Esophagus muscularis mucosa (tissue), 4 donors: ENCODE data around the gene ABHD17A. TPM values are rescaled to one million over a fixed set of nuclear protein-coding genes. Genes with fewer than 3 reads are reported as not detected.

Experiments
- DNase-seq: peaks from one replicate; pipeline ENCODE4 v3.0.0-alpha.2; 2017; ENCODE audit errors: extremely low spot score
- H3K27ac ChIP-seq, 4 donors: fragments of 200-600 bp; sonication (generic); replicated peaks in 1 of 4; 1 replicate in 3 of 4; 2 replicates in 1 of 4; pipeline ENCODE4 v1.5.1; 2016 to 2019; ENCODE audit warnings: mild to moderate bottlenecking in 1 of 4
- H3K27me3 ChIP-seq, 4 donors: fragments of 200-600 bp; sonication (generic); one replicate each; pipeline versions ENCODE4 v1.5.1 to v1.6.0; 2016 to 2019
- H3K36me3 ChIP-seq, 4 donors: fragments of 200-600 bp; sonication (generic); one replicate each; pipeline ENCODE4 v1.5.1; 2016 to 2019
- H3K4me1 ChIP-seq, 4 donors: fragments of 200-600 bp; sonication (generic); one replicate each; pipeline ENCODE4 v1.5.1; 2016 to 2019
- H3K4me3 ChIP-seq, 4 donors: fragments of 200-600 bp; sonication (generic); 1 replicate in 2 of 4; 2 replicates in 2 of 4; pipeline ENCODE4 v1.5.1; 2016 to 2019; ENCODE audit warnings: mild to moderate bottlenecking in 4 of 4, moderate library complexity in 1 of 4
- H3K9me3 ChIP-seq, 4 donors: fragments of 200-600 bp; sonication (generic); 1 replicate in 3 of 4; 2 replicates in 1 of 4; pipeline ENCODE4 v1.5.1; 2016 to 2019
- CTCF ChIP-seq, 3 experiments: fragments of 200-600 bp in 2 of 3; fragments of 450-650 bp in 1 of 3; sonication (generic) in 2 of 3; IDR thresholded peaks; one replicate each; pipeline ENCODE4 v1.5.1; 2017 to 2019; ENCODE audit warnings: antibody characterized with exemption in 3 of 3, mild to moderate bottlenecking in 2 of 3, moderate library complexity in 1 of 3
- EP300 ChIP-seq: sonication (generic); formaldehyde crosslinking; IDR thresholded peaks from one replicate; pipeline ENCODE4 v1.6.1; 2017; ENCODE audit warnings: antibody characterized with exemption
- POLR2A ChIP-seq: fragments of 450-650 bp; IDR thresholded peaks from one replicate; pipeline ENCODE4 v1.6.1; 2017; ENCODE audit warnings: antibody characterized with exemption, moderate library complexity, mild to moderate bottlenecking, low read depth
- POLR2AphosphoS5 ChIP-seq, 2 donors: sonication (generic); formaldehyde crosslinking; IDR thresholded peaks; one replicate each; pipeline ENCODE4 v1.6.1; 2017; ENCODE audit warnings: antibody characterized with exemption in 2 of 2
- WGBS: methylation state at CpG from one replicate; pipeline ENCODE4 v1.1.5; 2018; 5-methylcytosine and 5-hydroxymethylcytosine counted together
- intact Hi-C: fragments of 100-400 bp; cut with DNase I; formaldehyde crosslinking; loops from one replicate; pipeline ENCODE4 v1.15.1; 2023
- total RNA-seq, 4 donors: library from RNA; depleted of rRNA; stranded (reverse); fragments of >200 nt; gene quantifications; one replicate each; pipeline versions ENCODE4 v1.1.0 to v1.2.1, GENCODE V29; 2016

The ABHD17A gene
- total RNA-seq, 4 donors from 2014 or later: 89.7 to 125 (median 102) TPM

DNA sequence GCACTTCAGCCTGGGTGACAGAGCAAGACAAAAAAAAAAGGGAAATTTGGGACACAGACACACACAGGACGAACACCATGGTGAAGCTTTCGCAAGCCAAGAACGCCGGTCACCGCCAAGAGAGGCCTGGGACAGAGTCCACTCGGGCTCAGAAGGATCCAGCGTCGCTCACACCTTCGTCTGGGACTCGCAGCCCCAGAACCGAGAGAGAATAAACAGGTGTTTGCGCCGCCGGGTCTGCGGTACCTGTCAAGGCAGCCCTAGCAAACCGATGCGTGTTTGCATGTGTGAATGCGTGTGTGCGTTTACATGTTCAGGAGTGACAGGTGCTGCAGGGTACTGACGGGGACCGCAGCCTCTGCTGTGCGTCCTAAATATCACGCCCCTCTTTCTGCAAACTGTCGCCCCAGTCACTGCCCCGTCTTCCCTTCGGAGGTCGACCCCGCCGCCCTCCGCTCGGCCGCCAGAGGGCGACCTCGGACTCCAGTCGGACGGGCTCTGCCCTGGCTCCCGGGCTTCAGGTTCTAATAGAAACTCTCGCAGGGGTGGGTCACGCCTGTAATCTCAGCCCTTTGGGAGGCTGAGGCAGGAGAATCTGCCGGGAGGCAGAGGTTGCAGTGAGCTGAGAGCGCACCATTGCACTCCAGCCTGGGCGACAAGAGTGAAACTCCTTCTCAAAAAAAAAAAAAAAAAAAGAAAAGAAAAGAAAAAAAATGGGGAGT lies 43.9 kb upstream of the ABHD17A start:
- 14% methylated on average over 38 of the region's 42 CpGs for WGBS
- TF ChIP-seq POLR2AphosphoS5 (IDR thresholded peaks at IDR 0.05) (peak; percentile 44 to 67), EP300 (no peak), POLR2A (no peak), CTCF (IDR thresholded peaks at IDR 0.05) (peak; percentile 90 to 93 (median 92))
- Histone ChIP-seq H3K36me3 (peaks cover 4 to 17% (median 14%) of the 10 kb centered on the region in 4 donors), H3K4me1 (peaks cover 10 to 20% (median 16%) of the 10 kb centered on the region in 4 donors), H3K9me3 (peaks cover 0 to 3% (median 0%) of the 10 kb centered on the region in 4 donors), H3K27me3 (peaks cover 0 to 9% (median 0%) of the 10 kb centered on the region in 4 donors), H3K27ac (no peak overlapping the region), H3K4me3 (peak overlapping the region; percentile 42 to 54 (median 44))
- DNase-seq: no peak
- intact Hi-C loops: loop anchor here (5.0 kb wide), 1 partner anchor 143 kb away; no protein-coding TSS in a partner anchor

- 86% methylated on average over 4 of the region's 16 CpGs for WGBS
- intact Hi-C loops: loop anchor here (5.0 kb wide), 1 partner anchor 147 kb away; no protein-coding TSS in a partner anchor
- H3K4me1 ChIP-seq: peaks cover 10 to 18% (median 15%) of the 10 kb centered on the region in 4 donors
- TF ChIP-seq EP300 (no peak), POLR2A (no peak), CTCF (IDR thresholded peaks at IDR 0.05) (no peak), POLR2AphosphoS5 (IDR thresholded peaks at IDR 0.05) (no peak)
- H3K36me3 ChIP-seq: peaks cover 23 to 52% (median 44%) of the 10 kb centered on the region in 4 donors
- DNase-seq: no peak
- H3K4me3 ChIP-seq: no peak overlapping the region
- no peak overlapping the region for H3K27ac ChIP-seq
- no peaks in the 10 kb centered on the region for H3K9me3 ChIP-seq
- no peaks in the 10 kb centered on the region for H3K27me3 ChIP-seq
Measured at GRCh38 chr19:1925544-1925943, 40.2 kb upstream of the ABHD17A start.

- peaks cover 33 to 63% (median 55%) of the 10 kb centered on the region in 4 donors for H3K36me3 ChIP-seq
Measured at GRCh38 chr19:1924320-1924961, 39.1 kb upstream of the ABHD17A start.

DNA sequence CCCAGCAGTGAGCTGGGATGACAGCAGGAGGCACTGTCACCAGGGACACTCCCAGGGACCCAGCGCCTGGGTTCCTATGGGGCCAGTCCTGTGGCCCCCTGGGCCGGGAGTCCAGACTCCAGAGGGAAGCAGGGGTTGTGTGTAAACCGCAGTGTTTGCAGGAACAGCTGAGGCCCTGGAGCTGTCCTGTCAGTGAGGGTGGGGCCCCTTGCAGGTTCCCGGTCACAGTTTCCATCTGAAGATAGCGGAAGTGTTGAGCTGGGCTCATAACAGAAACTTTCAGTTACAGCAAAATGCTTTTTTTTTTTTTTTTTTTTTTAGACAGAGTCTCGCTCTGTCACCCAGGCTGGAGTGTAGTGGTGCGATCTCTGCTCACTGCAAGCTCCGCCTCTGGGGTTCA lies 38.0 kb upstream of the ABHD17A start:
- H3K9me3 ChIP-seq: no peaks in the 10 kb centered on the region
- 77% methylated on average over 7 of the region's 8 CpGs for WGBS
- DNase-seq: no peak
- no peak overlapping the region for H3K4me3 ChIP-seq
- TF ChIP-seq POLR2A (no peak), EP300 (no peak), CTCF (IDR thresholded peaks at IDR 0.05) (no peak), POLR2AphosphoS5 (IDR thresholded peaks at IDR 0.05) (no peak)
- H3K27me3 ChIP-seq: no peaks in the 10 kb centered on the region
- H3K36me3 ChIP-seq: peaks cover 44 to 74% (median 66%) of the 10 kb centered on the region in 4 donors
- intact Hi-C loops: no loop called here
- H3K4me1 ChIP-seq: no peaks in the 10 kb centered on the region
- no peak overlapping the region for H3K27ac ChIP-seq

More at GRCh38 chr19:1924320-1924961, 39.1 kb upstream of the ABHD17A start:
- WGBS: 87% methylated on average over 15 of the region's 35 CpGs
- H3K4me3 ChIP-seq: no peak overlapping the region
- intact Hi-C loops: no loop called here
- no peak for DNase-seq
- no peaks in the 10 kb centered on the region for H3K27me3 ChIP-seq
- no peak overlapping the region for H3K27ac ChIP-seq
- no peaks in the 10 kb centered on the region for H3K9me3 ChIP-seq
- TF ChIP-seq POLR2A (no peak), EP300 (no peak), POLR2AphosphoS5 (IDR thresholded peaks at IDR 0.05) (no peak), CTCF (IDR thresholded peaks at IDR 0.05) (no peak)
- peaks cover 3 to 7% (median 6%) of the 10 kb centered on the region in 4 donors for H3K4me1 ChIP-seq
